ENCODE results near the gene NME9.
A peak's percentile ranks its signal among the peaks of the same experiment; 100 is the strongest.

Gene NME9

GRCh38 chr3:138331143-138331894 lies 1.7 kb upstream of the NME9 start:
- no peak for DNase-seq

- no peak for DNase-seq
These were observed 288 bp upstream of the NME9 start for GRCh38 chr3:138329984-138330293.

- no peak for DNase-seq
These were observed 1.3 kb downstream of the NME9 start for GRCh38 chr3:138328341-138328740.

- DNase-seq = no peak
These were observed 1.8 kb downstream of the NME9 start for GRCh38 chr3:138327831-138328230.

- no peak for DNase-seq
These were observed 2.6 kb downstream of the NME9 start for GRCh38 chr3:138326866-138327595.

GRCh38 chr3:138325990-138326389 lies 3.7 kb downstream of the NME9 start:
- no peak for DNase-seq

GRCh38 chr3:138323971-138324370 lies 5.7 kb downstream of the NME9 start:
- DNase-seq = no peak

GRCh38 chr3:138317687-138318086 lies 12.0 kb downstream of the NME9 start:
- DNase-seq = no peak

GRCh38 chr3:138314751-138315150 lies 14.9 kb downstream of the NME9 start:
- no peak for DNase-seq

- DNase-seq = no peak
These were observed 19.2 kb downstream of the NME9 start for GRCh38 chr3:138310494-138310893.

GRCh38 chr3:138308783-138309182 lies 20.9 kb downstream of the NME9 start:
- DNase-seq = no peak

GRCh38 chr3:138307899-138308298 lies 21.8 kb downstream of the NME9 start:
- no peak for DNase-seq

- no peak for DNase-seq
These were observed 26.2 kb downstream of the NME9 start for GRCh38 chr3:138303474-138303873.

GRCh38 chr3:138300647-138301046 lies 29.0 kb downstream of the NME9 start:
- no peak for DNase-seq

- no peak for DNase-seq
These were observed 31.8 kb downstream of the NME9 start for GRCh38 chr3:138297876-138298275.

GRCh38 chr3:138297059-138297607 lies 32.5 kb downstream of the NME9 start:
- DNase-seq = peak in 1 of 2 donors; percentile 3

GRCh38 chr3:138296639-138297038 lies 33.0 kb downstream of the NME9 start:
- peak; percentile 24 for DNase-seq

GRCh38 chr3:138289701-138290100 lies 40.0 kb downstream of the NME9 start:
- DNase-seq = peak in 1 of 2 donors; percentile 7

GRCh38 chr3:138289260-138289659 lies 40.4 kb downstream of the NME9 start:
- DNase-seq = no peak

- DNase-seq = no peak
These were observed 44.6 kb downstream of the NME9 start for GRCh38 chr3:138284957-138285477.

GRCh38 chr3:138284079-138284478 lies 45.6 kb downstream of the NME9 start:
- DNase-seq = no peak

- DNase-seq = no peak
These were observed 46.8 kb downstream of the NME9 start for GRCh38 chr3:138282836-138283235.

- DNase-seq = no peak
These were observed 48.1 kb downstream of the NME9 start for GRCh38 chr3:138281561-138281960.

GRCh38 chr3:138271189-138271794 lies 58.4 kb downstream of the NME9 start:
- no peak for DNase-seq

Measured in stimulated activated CD4-positive, alpha-beta T cell treated with anti-CD3 and anti-CD28 coated beads, Interleukin-2, amount 100 ng/mL, for 48 hours (primary cell).